ENCODE results near the gene PREP.

The PREP gene

DNA sequence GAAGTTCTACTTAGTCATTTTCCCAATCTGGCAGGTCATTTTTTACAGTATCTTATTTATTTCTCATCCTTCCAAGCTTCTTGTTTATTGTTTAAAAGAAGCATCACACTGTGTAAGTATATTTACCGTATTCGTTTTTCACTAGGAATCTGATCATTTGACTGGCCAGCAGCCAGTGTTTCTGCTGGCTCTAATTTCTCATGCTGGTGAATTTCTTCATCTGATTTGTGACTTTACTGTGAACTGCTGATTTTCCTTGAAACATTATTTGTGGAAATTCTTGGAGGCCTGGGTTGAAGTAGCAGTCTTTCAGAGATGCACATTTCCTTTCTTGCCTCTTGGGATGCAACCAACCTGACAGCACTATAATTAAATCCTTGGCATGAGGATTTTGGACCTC is 65.9 kb downstream of the PREP start:
- no peak overlapping the region for H3K4me3 ChIP-seq (replicated peaks; ENCODE audit: low read depth, low read length)
- no peaks in the 10 kb centered on the region for H3K27me3 ChIP-seq (replicated peaks; ENCODE audit: control insufficient read depth, insufficient read depth, low read length)
- H3K36me3 ChIP-seq (ENCODE audit: control insufficient read depth, insufficient read depth, low read length): peaks cover under 1% of the 10 kb centered on the region
- TF ChIP-seq, protein P1, sequence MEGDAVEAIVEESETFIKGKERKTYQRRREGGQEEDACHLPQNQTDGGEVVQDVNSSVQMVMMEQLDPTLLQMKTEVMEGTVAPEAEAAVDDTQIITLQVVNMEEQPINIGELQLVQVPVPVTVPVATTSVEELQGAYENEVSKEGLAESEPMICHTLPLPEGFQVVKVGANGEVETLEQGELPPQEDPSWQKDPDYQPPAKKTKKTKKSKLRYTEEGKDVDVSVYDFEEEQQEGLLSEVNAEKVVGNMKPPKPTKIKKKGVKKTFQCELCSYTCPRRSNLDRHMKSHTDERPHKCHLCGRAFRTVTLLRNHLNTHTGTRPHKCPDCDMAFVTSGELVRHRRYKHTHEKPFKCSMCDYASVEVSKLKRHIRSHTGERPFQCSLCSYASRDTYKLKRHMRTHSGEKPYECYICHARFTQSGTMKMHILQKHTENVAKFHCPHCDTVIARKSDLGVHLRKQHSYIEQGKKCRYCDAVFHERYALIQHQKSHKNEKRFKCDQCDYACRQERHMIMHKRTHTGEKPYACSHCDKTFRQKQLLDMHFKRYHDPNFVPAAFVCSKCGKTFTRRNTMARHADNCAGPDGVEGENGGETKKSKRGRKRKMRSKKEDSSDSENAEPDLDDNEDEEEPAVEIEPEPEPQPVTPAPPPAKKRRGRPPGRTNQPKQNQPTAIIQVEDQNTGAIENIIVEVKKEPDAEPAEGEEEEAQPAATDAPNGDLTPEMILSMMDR (IDR thresholded peaks at IDR 0.05; ENCODE audit: insufficient read depth, low read length, poor library complexity, severe bottlenecking): no peak
- DNase-seq (ENCODE audit: extremely low read depth, insufficient read length): no peak

DNA sequence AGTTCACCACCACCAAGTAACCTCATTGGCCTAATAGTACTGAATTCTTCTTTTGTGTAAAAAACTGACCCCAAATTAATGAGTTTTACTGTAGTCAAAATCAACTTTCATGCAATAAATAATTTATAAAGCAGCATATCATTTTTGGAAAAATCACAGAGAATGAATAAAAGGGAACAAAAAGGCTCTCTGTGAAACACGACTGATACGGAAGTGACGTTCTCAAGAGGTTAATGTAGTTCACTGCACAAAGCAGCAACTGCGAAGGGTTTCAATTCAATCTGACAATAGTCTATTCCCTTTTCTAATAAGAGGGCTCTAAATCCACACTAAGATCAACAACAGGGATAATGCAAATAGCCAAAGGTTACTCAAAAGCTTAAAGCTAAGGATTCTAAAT is 70.3 kb downstream of the PREP start:
- TF ChIP-seq, protein P1 (IDR thresholded peaks at IDR 0.05; ENCODE audit: insufficient read depth, low read length, poor library complexity, severe bottlenecking): no peak
- no peaks in the 10 kb centered on the region for H3K27me3 ChIP-seq (replicated peaks; ENCODE audit: control insufficient read depth, insufficient read depth, low read length)
- peaks cover 6% of the 10 kb centered on the region for H3K36me3 ChIP-seq (ENCODE audit: control insufficient read depth, insufficient read depth, low read length)
- no peak overlapping the region for H3K4me3 ChIP-seq (replicated peaks; ENCODE audit: low read depth, low read length)
- DNase-seq (ENCODE audit: extremely low read depth, insufficient read length): no peak

DNA sequence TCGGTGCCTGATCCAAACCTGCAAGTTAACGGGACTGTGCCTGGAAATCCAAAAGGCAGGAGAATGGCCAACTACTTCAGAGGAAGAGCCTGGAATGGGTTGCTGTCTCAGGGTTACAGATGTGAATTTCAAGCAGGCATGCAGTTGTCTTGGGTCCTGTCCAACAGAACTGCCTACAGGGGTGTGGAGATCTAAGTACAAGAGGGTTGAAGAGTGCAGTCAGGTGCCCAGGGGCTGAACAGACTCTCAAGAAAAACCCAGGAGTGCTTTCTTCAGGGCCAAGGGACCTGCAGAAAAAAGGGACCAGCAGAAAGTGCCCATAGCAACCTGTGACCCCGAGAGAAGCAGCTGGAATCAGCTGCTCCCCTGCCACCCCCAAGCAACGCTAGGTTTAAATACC is 71.0 kb downstream of the PREP start:
- Histone ChIP-seq H3K36me3 (ENCODE audit: control insufficient read depth, insufficient read depth, low read length) (peaks cover 8% of the 10 kb centered on the region), H3K4me3 (replicated peaks; ENCODE audit: low read depth, low read length) (no peak overlapping the region), H3K27me3 (replicated peaks; ENCODE audit: control insufficient read depth, insufficient read depth, low read length) (no peaks in the 10 kb centered on the region)
- TF ChIP-seq, protein P1 (IDR thresholded peaks at IDR 0.05; ENCODE audit: insufficient read depth, low read length, poor library complexity, severe bottlenecking): no peak
- DNase-seq (ENCODE audit: extremely low read depth, insufficient read length): no peak

DNA sequence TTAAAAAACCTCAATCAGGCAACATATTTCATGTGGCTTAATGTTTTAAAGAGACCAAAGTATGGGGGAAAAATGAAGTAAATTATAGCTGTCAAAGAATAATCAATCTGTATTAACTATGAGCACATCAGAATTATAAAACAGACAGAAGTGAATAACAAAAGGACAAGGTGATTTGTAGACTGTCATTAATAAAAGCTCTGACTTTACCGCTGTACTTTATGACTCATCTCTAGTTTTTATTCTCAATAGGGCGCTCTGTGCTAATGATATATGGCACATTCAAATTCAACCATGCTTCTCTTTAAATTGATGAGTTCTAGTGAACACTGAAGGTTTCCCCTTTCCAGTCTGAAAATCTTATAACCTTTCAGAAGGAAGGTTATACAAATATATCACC is 72.0 kb downstream of the PREP start:
- Histone ChIP-seq H3K27me3 (replicated peaks; ENCODE audit: control insufficient read depth, insufficient read depth, low read length) (no peaks in the 10 kb centered on the region), H3K36me3 (ENCODE audit: control insufficient read depth, insufficient read depth, low read length) (peaks cover 9% of the 10 kb centered on the region), H3K4me3 (replicated peaks; ENCODE audit: low read depth, low read length) (no peak overlapping the region)
- TF ChIP-seq, protein P1 (IDR thresholded peaks at IDR 0.05; ENCODE audit: insufficient read depth, low read length, poor library complexity, severe bottlenecking): no peak
- DNase-seq (ENCODE audit: extremely low read depth, insufficient read length): no peak

DNA sequence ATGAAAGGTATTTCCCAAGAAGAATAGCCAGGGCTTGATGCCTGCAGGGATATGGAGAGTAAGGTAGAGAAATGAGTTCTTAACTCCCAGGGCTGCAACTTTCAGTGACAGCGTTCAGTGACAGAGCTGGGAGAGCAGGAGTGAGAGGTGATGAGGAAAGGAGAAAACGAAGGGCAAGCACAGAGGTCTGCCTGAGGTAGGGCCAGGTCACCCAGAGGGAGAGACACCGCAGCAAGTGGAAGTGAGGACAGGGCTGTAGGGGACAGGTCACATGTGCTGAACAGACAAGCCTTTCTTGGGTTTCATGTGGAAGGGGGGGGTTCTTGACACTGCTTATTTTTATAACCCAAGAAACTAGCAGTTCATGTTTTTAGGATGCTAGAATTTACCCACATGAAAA is 72.5 kb downstream of the PREP start:
- peaks cover 9% of the 10 kb centered on the region for H3K36me3 ChIP-seq (ENCODE audit: control insufficient read depth, insufficient read depth, low read length)
- no peak overlapping the region for H3K4me3 ChIP-seq (replicated peaks; ENCODE audit: low read depth, low read length)
- no peak for DNase-seq (ENCODE audit: extremely low read depth, insufficient read length)
- TF ChIP-seq, protein P1 (IDR thresholded peaks at IDR 0.05; ENCODE audit: insufficient read depth, low read length, poor library complexity, severe bottlenecking): no peak
- no peaks in the 10 kb centered on the region for H3K27me3 ChIP-seq (replicated peaks; ENCODE audit: control insufficient read depth, insufficient read depth, low read length)
